C4-2B (cell line): ENCODE measurements around the gene ID1.

Source experiments
- ZFX ChIP-seq: fragments of 450-650 bp; IDR thresholded peaks from 2 replicates; pipeline ENCODE4 v1.6.1; 2017
- TF ChIP-seq, protein P1 (sequence below): fragments of 450-650 bp; conservative IDR thresholded peaks from 2 replicates; pipeline ENCODE4 v1.5.1; 2017; ENCODE audit warnings: mild to moderate bottlenecking

DNA sequence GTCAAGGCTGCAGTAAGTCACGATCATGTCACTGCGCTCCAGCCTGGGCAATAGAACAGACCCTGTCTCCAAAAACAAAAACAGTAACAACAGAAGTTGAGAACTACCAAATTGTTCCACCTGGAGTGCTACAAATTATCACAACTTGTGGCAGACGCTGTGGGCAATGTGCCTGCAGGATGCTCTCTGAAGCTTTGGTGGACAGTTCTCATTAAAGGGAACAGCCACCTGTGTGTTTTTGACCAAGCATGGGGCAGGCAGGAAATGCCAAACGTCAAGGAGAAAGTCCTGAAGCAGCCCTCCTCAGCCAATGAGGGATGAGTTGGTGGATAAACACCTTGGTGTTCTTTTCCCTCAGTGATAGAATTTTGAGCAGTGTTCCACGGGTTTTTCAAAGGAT lies 48.5 kb downstream of the ID1 start:
- TF ChIP-seq, protein P1, sequence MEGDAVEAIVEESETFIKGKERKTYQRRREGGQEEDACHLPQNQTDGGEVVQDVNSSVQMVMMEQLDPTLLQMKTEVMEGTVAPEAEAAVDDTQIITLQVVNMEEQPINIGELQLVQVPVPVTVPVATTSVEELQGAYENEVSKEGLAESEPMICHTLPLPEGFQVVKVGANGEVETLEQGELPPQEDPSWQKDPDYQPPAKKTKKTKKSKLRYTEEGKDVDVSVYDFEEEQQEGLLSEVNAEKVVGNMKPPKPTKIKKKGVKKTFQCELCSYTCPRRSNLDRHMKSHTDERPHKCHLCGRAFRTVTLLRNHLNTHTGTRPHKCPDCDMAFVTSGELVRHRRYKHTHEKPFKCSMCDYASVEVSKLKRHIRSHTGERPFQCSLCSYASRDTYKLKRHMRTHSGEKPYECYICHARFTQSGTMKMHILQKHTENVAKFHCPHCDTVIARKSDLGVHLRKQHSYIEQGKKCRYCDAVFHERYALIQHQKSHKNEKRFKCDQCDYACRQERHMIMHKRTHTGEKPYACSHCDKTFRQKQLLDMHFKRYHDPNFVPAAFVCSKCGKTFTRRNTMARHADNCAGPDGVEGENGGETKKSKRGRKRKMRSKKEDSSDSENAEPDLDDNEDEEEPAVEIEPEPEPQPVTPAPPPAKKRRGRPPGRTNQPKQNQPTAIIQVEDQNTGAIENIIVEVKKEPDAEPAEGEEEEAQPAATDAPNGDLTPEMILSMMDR = no peak
- TF ChIP-seq ZFX = no peak
